Measurements from ENCODE around the gene SLC15A4. TPM values are rescaled to one million over a fixed set of nuclear protein-coding genes. Genes with fewer than 3 reads are reported as not detected.

Gene SLC15A4
- total and polyA plus RNA-seq, 2 donors: 20.5 to 37.5 TPM

- 83% methylated on average over 11 of the region's 11 CpGs for WGBS
- Histone ChIP-seq H3K36me3 (ENCODE audit: insufficient read depth) (peaks cover 2% of the 10 kb centered on the region), H3K4me1 (ENCODE audit: insufficient read depth) (no peaks in the 10 kb centered on the region), H3K4me3 (ENCODE audit: low read depth, low read length) (no peak overlapping the region), H3K27ac (ENCODE audit: low read depth) (no peak overlapping the region)
- no peak for DNase-seq (ENCODE audit: extremely low spot score)
These were observed 33.5 kb downstream of the SLC15A4 start for GRCh38 chr12:128790221-128790620.

GRCh38 chr12:128789356-128789929 is 34.3 kb downstream of the SLC15A4 start:
- Histone ChIP-seq H3K27ac (ENCODE audit: low read depth) (no peak overlapping the region), H3K4me3 (ENCODE audit: low read depth, low read length) (no peak overlapping the region), H3K36me3 (ENCODE audit: insufficient read depth) (peaks cover 2% of the 10 kb centered on the region), H3K4me1 (ENCODE audit: insufficient read depth) (no peaks in the 10 kb centered on the region)
- 71% methylated on average over 12 of the region's 12 CpGs for WGBS
- DNase-seq (ENCODE audit: extremely low spot score): no peak

GRCh38 chr12:128787827-128788226 is 35.9 kb downstream of the SLC15A4 start:
- DNase-seq (ENCODE audit: extremely low spot score): no peak
- H3K4me3 ChIP-seq (ENCODE audit: low read depth, low read length): no peak overlapping the region
- no peak overlapping the region for H3K27ac ChIP-seq (ENCODE audit: low read depth)
- H3K36me3 ChIP-seq (ENCODE audit: insufficient read depth): no peaks in the 10 kb centered on the region
- no peaks in the 10 kb centered on the region for H3K4me1 ChIP-seq (ENCODE audit: insufficient read depth)
- 63% methylated on average over 2 of the region's 2 CpGs for WGBS

GRCh38 chr12:128786741-128787391 is 36.9 kb downstream of the SLC15A4 start:
- no peak for DNase-seq (ENCODE audit: extremely low spot score)
- Histone ChIP-seq H3K4me1 (ENCODE audit: insufficient read depth) (no peaks in the 10 kb centered on the region), H3K27ac (ENCODE audit: low read depth) (no peak overlapping the region), H3K4me3 (ENCODE audit: low read depth, low read length) (no peak overlapping the region), H3K36me3 (ENCODE audit: insufficient read depth) (no peaks in the 10 kb centered on the region)
- WGBS: 91% methylated on average over 17 of the region's 17 CpGs

- no peak overlapping the region for H3K4me3 ChIP-seq (ENCODE audit: low read depth, low read length)
- DNase-seq (ENCODE audit: extremely low spot score): no peak
- H3K4me1 ChIP-seq (ENCODE audit: insufficient read depth): no peaks in the 10 kb centered on the region
- no peaks in the 10 kb centered on the region for H3K36me3 ChIP-seq (ENCODE audit: insufficient read depth)
- H3K27ac ChIP-seq (ENCODE audit: low read depth): no peak overlapping the region
- 73% methylated on average over 13 of the region's 13 CpGs for WGBS
These were observed 39.6 kb downstream of the SLC15A4 start for GRCh38 chr12:128784030-128784760.

- Histone ChIP-seq H3K4me1 (ENCODE audit: insufficient read depth) (no peaks in the 10 kb centered on the region), H3K4me3 (ENCODE audit: low read depth, low read length) (no peak overlapping the region), H3K36me3 (ENCODE audit: insufficient read depth) (no peaks in the 10 kb centered on the region), H3K27ac (ENCODE audit: low read depth) (no peak overlapping the region)
- 68% methylated on average over 8 of the region's 8 CpGs for WGBS
- no peak for DNase-seq (ENCODE audit: extremely low spot score)
These were observed 40.6 kb downstream of the SLC15A4 start for GRCh38 chr12:128783129-128783574.

- DNase-seq (ENCODE audit: extremely low spot score): no peak
- H3K27ac ChIP-seq (ENCODE audit: low read depth): no peak overlapping the region
- no peaks in the 10 kb centered on the region for H3K36me3 ChIP-seq (ENCODE audit: insufficient read depth)
- no peak overlapping the region for H3K4me3 ChIP-seq (ENCODE audit: low read depth, low read length)
- H3K4me1 ChIP-seq (ENCODE audit: insufficient read depth): no peaks in the 10 kb centered on the region
These were observed 43.9 kb downstream of the SLC15A4 start for GRCh38 chr12:128779901-128780300.

GRCh38 chr12:128772249-128772648 is 51.5 kb downstream of the SLC15A4 start:
- WGBS: 94% methylated on average over 10 of the region's 10 CpGs
- no peak overlapping the region for H3K4me3 ChIP-seq (ENCODE audit: low read depth, low read length)
- DNase-seq (ENCODE audit: extremely low spot score): no peak
- H3K36me3 ChIP-seq (ENCODE audit: insufficient read depth): no peaks in the 10 kb centered on the region
- no peak overlapping the region for H3K27ac ChIP-seq (ENCODE audit: low read depth)
- no peaks in the 10 kb centered on the region for H3K4me1 ChIP-seq (ENCODE audit: insufficient read depth)

GRCh38 chr12:128771681-128772080 is 52.1 kb downstream of the SLC15A4 start:
- WGBS: 88% methylated on average over 4 of the region's 4 CpGs
- Histone ChIP-seq H3K4me3 (ENCODE audit: low read depth, low read length) (no peak overlapping the region), H3K4me1 (ENCODE audit: insufficient read depth) (no peaks in the 10 kb centered on the region), H3K27ac (ENCODE audit: low read depth) (no peak overlapping the region), H3K36me3 (ENCODE audit: insufficient read depth) (no peaks in the 10 kb centered on the region)
- no peak for DNase-seq (ENCODE audit: extremely low spot score)

GRCh38 chr12:128767518-128767917 is 56.2 kb downstream of the SLC15A4 start:
- Histone ChIP-seq H3K4me1 (ENCODE audit: insufficient read depth) (no peaks in the 10 kb centered on the region), H3K27ac (ENCODE audit: low read depth) (no peak overlapping the region), H3K4me3 (ENCODE audit: low read depth, low read length) (no peak overlapping the region), H3K36me3 (ENCODE audit: insufficient read depth) (no peaks in the 10 kb centered on the region)
- DNase-seq (ENCODE audit: extremely low spot score): no peak
- WGBS: 35% methylated on average over 9 of the region's 9 CpGs

GRCh38 chr12:128766738-128767501 is 56.8 kb downstream of the SLC15A4 start:
- WGBS: 62% methylated on average over 12 of the region's 12 CpGs
- no peak for DNase-seq (ENCODE audit: extremely low spot score)

GRCh38 chr12:128763395-128763794 is 60.4 kb downstream of the SLC15A4 start:
- Histone ChIP-seq H3K4me3 (ENCODE audit: low read depth, low read length) (no peak overlapping the region), H3K36me3 (ENCODE audit: insufficient read depth) (no peaks in the 10 kb centered on the region), H3K27ac (ENCODE audit: low read depth) (no peak overlapping the region), H3K4me1 (ENCODE audit: insufficient read depth) (no peaks in the 10 kb centered on the region)
- DNase-seq (ENCODE audit: extremely low spot score): no peak
- WGBS: 74% methylated on average over 9 of the region's 9 CpGs

More at GRCh38 chr12:128766738-128767501, 56.8 kb downstream of the SLC15A4 start:
- Histone ChIP-seq H3K36me3 (ENCODE audit: insufficient read depth) (no peaks in the 10 kb centered on the region), H3K27ac (ENCODE audit: low read depth) (no peak overlapping the region), H3K4me3 (ENCODE audit: low read depth, low read length) (no peak overlapping the region), H3K4me1 (ENCODE audit: insufficient read depth) (no peaks in the 10 kb centered on the region)

- no peak for DNase-seq (ENCODE audit: extremely low spot score)
- no peaks in the 10 kb centered on the region for H3K4me1 ChIP-seq (ENCODE audit: insufficient read depth)
- H3K4me3 ChIP-seq (ENCODE audit: low read depth, low read length): no peak overlapping the region
- H3K27ac ChIP-seq (ENCODE audit: low read depth): no peak overlapping the region
- no peaks in the 10 kb centered on the region for H3K36me3 ChIP-seq (ENCODE audit: insufficient read depth)
- 40% methylated on average over 4 of the region's 4 CpGs for WGBS
These were observed 62.4 kb downstream of the SLC15A4 start for GRCh38 chr12:128761379-128761790.
